Measurements from ENCODE around the gene IFITM1. TPM values are rescaled to one million over a fixed set of nuclear protein-coding genes. Genes with fewer than 3 reads are reported as not detected.
"Not testable (repeated sequence)": the region's sequence is repeated elsewhere in the genome, so short reads cannot be mapped to it uniquely, and the experiment has no call there.

The IFITM1 gene
- 100 to 1,000 TPM; 248 to 285 TPM for total RNA-seq

DNA sequence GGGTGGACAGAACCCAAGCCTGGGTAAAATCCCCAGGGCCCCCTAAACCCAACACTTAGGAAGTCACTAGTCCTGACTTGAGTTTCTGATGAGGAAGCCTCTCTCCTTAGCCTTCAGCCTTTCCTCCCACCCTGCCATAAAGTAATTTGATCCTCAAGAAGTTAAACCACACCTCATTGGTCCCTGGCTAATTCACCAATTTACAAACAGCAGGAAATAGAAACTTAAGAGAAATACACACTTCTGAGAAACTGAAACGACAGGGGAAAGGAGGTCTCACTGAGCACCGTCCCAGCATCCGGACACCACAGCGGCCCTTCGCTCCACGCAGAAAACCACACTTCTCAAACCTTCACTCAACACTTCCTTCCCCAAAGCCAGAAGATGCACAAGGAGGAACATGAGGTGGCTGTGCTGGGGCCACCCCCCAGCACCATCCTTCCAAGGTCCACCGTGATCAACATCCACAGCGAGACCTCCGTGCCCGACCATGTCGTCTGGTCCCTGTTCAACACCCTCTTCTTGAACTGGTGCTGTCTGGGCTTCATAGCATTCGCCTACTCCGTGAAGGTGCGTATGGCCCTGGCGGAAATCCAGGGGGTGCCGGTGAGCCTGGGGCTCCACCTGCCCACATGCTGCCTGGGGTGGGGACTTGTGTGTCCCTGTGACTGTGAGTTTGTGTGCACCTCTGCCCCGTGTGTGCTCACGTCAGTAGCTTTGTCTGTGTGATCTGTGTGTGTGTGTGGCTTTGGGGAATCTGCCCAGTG is at the start of gene IFITM1:
TSS of gene IFITM1 (plus strand) at position 254 of the 767 bp plus-strand sequence. CDS start at position 385, 131 bp downstream.
- H3K9me3 Mint-ChIP-seq (ENCODE audit: low read depth) = no peaks in the 10 kb centered on the region
- peaks cover 46% of the 10 kb centered on the region for H3K36me3 Mint-ChIP-seq (ENCODE audit: low read depth)
- peak within 1 kb of the TSS; percentile 95 for H3K4me3 Mint-ChIP-seq
- CTCF ChIA-PET = interaction anchor here (0.5 to 4.0 kb wide), 2 partner anchors 26 to 64 kb away, joined by 4 to 26 read pairs; no protein-coding TSS in a partner anchor
- ATAC-seq = peak; percentile 40
- no peaks in the 10 kb centered on the region for H3K27me3 Mint-ChIP-seq
- H3K4me1 Mint-ChIP-seq = peaks cover 29% of the 10 kb centered on the region
- intact Hi-C loops (cut with DNase I, micrococcal nuclease) = loop anchor here (1.0 to 5.0 kb wide), 7 partner anchors 13 to 483 kb away; partner anchors contain the start of genes BET1L (in 1 of the 2), PSMD13 (in 1 of the 2), RIC8A (in 1 of the 2) and RNH1 (in 1 of the 2)
- POLR2A ChIA-PET = no interaction called here
- peak; percentile 78 for DNase-seq
- peak within 1 kb of the TSS; percentile 99 for H3K27ac Mint-ChIP-seq

DNA sequence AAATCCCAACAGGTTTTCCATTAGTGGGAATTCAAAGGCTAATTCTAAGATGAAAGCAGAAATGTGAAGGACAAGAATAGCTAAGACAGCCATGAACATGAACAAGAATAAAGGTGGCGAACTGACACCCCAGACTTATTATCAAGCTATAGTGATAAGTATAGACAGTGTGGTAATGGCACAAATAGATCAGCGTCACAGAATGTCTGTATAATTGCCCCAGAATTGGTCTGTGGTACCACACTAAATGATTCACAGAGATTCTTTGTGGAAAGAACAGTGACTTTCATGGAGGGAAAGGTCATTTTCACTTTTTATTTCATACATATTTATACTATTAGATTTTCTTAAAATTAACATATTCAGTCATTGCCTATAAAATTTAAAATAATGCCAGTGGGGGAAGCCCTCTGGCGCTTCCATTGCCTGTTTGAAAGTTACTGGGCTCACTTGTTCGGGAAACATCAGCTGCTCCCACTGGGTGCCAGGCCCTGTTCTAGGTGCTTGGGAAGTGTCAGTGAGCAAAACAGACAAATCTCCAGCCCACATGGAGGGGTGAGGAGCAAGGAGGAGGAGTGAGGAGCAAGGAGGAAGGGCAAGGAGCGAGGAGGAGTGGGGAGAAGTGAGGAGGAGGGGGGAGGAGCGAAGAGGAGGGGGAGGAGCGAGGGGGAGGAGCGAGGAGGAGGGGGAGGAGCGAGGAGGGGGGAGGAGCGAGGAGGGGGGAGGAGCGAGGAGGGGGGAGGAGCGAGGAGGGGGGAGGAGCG is 47.0 kb upstream of the IFITM1 start:
- Mint-ChIP-seq H3K4me3 (peak overlapping the region; percentile 46), H3K9me3 (ENCODE audit: low read depth) (no peaks in the 10 kb centered on the region), H3K4me1 (peaks cover 43% of the 10 kb centered on the region), H3K36me3 (ENCODE audit: low read depth) (no peaks in the 10 kb centered on the region), H3K27ac (peak overlapping the region; percentile 72), H3K27me3 (no peaks in the 10 kb centered on the region)
- intact Hi-C loops (cut with DNase I, micrococcal nuclease) = loop anchor here (2.0 to 5.0 kb wide), 2 partner anchors 16 to 310 kb away; partner anchors contain the start of gene PHRF1 (in 1 of the 2)
- DNase-seq (no peak), ATAC-seq (peak; percentile 45)
- CTCF ChIA-PET = interaction anchor here (0.6 to 3.2 kb wide), 9 partner anchors 9 to 141 kb away, joined by 3 to 35 read pairs (median 5); partner anchors contain the start of gene IFITM2
- POLR2A ChIA-PET = interaction anchor here (0.7 to 1.1 kb wide), 4 partner anchors 14 to 252 kb away, joined by 3 to 5 read pairs (median 3); no protein-coding TSS in a partner anchor

- Mint-ChIP-seq H3K27ac (peak overlapping the region; percentile 99), H3K4me1 (peaks cover 43% of the 10 kb centered on the region), H3K27me3 (no peaks in the 10 kb centered on the region), H3K36me3 (ENCODE audit: low read depth) (no peaks in the 10 kb centered on the region), H3K9me3 (ENCODE audit: low read depth) (no peaks in the 10 kb centered on the region), H3K4me3 (peak overlapping the region; percentile 79)
- ATAC-seq (peak; percentile 37), DNase-seq (peak; percentile 82)
- intact Hi-C loops (cut with DNase I, micrococcal nuclease) = loop anchor here (2.0 to 5.0 kb wide), 2 partner anchors 17 to 310 kb away; partner anchors contain the start of gene PHRF1 (in 1 of the 2)
- POLR2A ChIA-PET = interaction anchor here (1.1 kb wide), 1 partner anchor 30 kb away, joined by 3 read pairs; no protein-coding TSS in a partner anchor
- CTCF ChIA-PET = interaction anchor here (1.3 to 3.2 kb wide), 5 partner anchors 9 to 130 kb away, joined by 4 to 35 read pairs (median 6); no protein-coding TSS in a partner anchor
These were observed 46.3 kb upstream of the IFITM1 start for GRCh38 chr11:267491-267994.

DNA sequence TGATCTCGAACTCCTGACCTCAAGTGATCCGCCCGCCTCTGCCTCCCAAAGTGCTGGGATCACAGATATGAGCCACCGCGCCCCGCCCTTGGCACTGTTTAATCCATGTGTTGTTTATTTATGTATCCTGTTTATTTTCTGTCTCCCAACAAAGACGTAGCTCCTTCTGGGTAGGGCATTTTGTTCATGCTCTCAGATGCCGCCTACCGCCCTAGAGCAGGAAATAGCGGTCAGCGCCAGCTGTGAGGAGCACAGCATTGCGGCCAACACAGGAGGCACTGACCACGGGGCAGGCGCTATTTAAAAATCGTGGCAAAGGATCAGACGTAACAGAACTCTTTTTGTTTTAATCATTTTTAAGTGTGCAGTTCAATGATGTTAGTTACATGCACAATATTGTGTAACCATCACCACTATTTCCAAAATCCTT is 45.1 kb upstream of the IFITM1 start:
- H3K36me3 Mint-ChIP-seq (ENCODE audit: low read depth); POLR2A ChIA-PET; H3K9me3 Mint-ChIP-seq (ENCODE audit: low read depth); H3K27me3 Mint-ChIP-seq: not testable (repeated sequence)
- peak overlapping the region; percentile 79 for H3K4me3 Mint-ChIP-seq
- intact Hi-C loops (cut with DNase I, micrococcal nuclease) = loop anchor here (1.0 to 5.0 kb wide), 13 partner anchors 12 to 529 kb away; partner anchors contain the start of genes PHRF1 (in 1 of the 2), PSMD13 (in 1 of the 2) and SIRT3 (in 1 of the 2)
- ATAC-seq (peak; percentile 20), DNase-seq (peak; percentile 71)
- CTCF ChIA-PET = interaction anchor here (0.6 to 2.2 kb wide), 2 partner anchors 16 to 31 kb away, joined by 3 to 6 read pairs; no protein-coding TSS in a partner anchor
- H3K4me1 Mint-ChIP-seq = peaks cover 43% of the 10 kb centered on the region
- peak overlapping the region; percentile 99 for H3K27ac Mint-ChIP-seq

GRCh38 chr11:269146-269890 is 44.5 kb upstream of the IFITM1 start:
- Mint-ChIP-seq H3K27ac (peak overlapping the region; percentile 99), H3K27me3 (no peaks in the 10 kb centered on the region), H3K4me1 (peaks cover 43% of the 10 kb centered on the region), H3K4me3 (peak overlapping the region; percentile 79), H3K9me3 (ENCODE audit: low read depth) (no peaks in the 10 kb centered on the region), H3K36me3 (ENCODE audit: low read depth) (no peaks in the 10 kb centered on the region)
- ChIA-PET CTCF (interaction anchor here (0.6 kb wide), 1 partner anchor 47 kb away, joined by 3 read pairs; no protein-coding TSS in a partner anchor), POLR2A (no interaction called here)
- intact Hi-C loops (cut with DNase I, micrococcal nuclease) = loop anchor here (1.0 to 5.0 kb wide), 13 partner anchors 11 to 528 kb away; partner anchors contain the start of genes PHRF1 (in 1 of the 2), PSMD13 (in 1 of the 2) and SIRT3 (in 1 of the 2)
- peak; percentile 72 for DNase-seq
- ATAC-seq = peak; percentile 71

GRCh38 chr11:270451-271318 is 43.2 kb upstream of the IFITM1 start:
- ChIA-PET CTCF (interaction anchor here (2.2 kb wide), 1 partner anchor 20 kb away, joined by 7 read pairs; no protein-coding TSS in a partner anchor), POLR2A (no interaction called here)
- Mint-ChIP-seq H3K36me3 (ENCODE audit: low read depth) (no peaks in the 10 kb centered on the region), H3K9me3 (ENCODE audit: low read depth) (no peaks in the 10 kb centered on the region), H3K27me3 (no peaks in the 10 kb centered on the region), H3K4me1 (peaks cover 39% of the 10 kb centered on the region), H3K4me3 (no peak overlapping the region), H3K27ac (peak overlapping the region; percentile 51)
- no peak for DNase-seq
- intact Hi-C loops (cut with DNase I, micrococcal nuclease) = no loop called here
- no peak for ATAC-seq

GRCh38 chr11:271319-271715 is 42.5 kb upstream of the IFITM1 start:
- intact Hi-C loops (cut with DNase I, micrococcal nuclease) = no loop called here
- H3K27ac Mint-ChIP-seq = no peak overlapping the region
- CTCF ChIA-PET = interaction anchor here (0.7 to 2.2 kb wide), 2 partner anchors 15 to 21 kb away, joined by 3 to 7 read pairs; no protein-coding TSS in a partner anchor

GRCh38 chr11:272195-272930 is 41.5 kb upstream of the IFITM1 start:
- ATAC-seq (no peak), DNase-seq (no peak)
- no peaks in the 10 kb centered on the region for H3K27me3 Mint-ChIP-seq
- H3K36me3 Mint-ChIP-seq (ENCODE audit: low read depth) = peaks cover 7% of the 10 kb centered on the region
- peaks cover 33% of the 10 kb centered on the region for H3K4me1 Mint-ChIP-seq
- CTCF ChIA-PET = interaction anchor here (0.7 to 2.2 kb wide), 2 partner anchors 14 to 22 kb away, joined by 3 to 7 read pairs; no protein-coding TSS in a partner anchor
- intact Hi-C loops (cut with DNase I, micrococcal nuclease) = no loop called here
- peaks cover 9% of the 10 kb centered on the region for H3K9me3 Mint-ChIP-seq (ENCODE audit: low read depth)
- peak overlapping the region; percentile 42 for H3K27ac Mint-ChIP-seq
- POLR2A ChIA-PET = no interaction called here
- H3K4me3 Mint-ChIP-seq = no peak overlapping the region

More at GRCh38 chr11:271319-271715, 42.5 kb upstream of the IFITM1 start:
- ATAC-seq = no peak
- POLR2A ChIA-PET = no interaction called here
- DNase-seq = no peak
- Mint-ChIP-seq H3K36me3 (ENCODE audit: low read depth) (peaks cover under 1% of the 10 kb centered on the region), H3K4me1 (peaks cover 39% of the 10 kb centered on the region), H3K4me3 (no peak overlapping the region), H3K9me3 (ENCODE audit: low read depth) (peaks cover 4% of the 10 kb centered on the region), H3K27me3 (no peaks in the 10 kb centered on the region)

GRCh38 chr11:272931-273198 is 41.0 kb upstream of the IFITM1 start:
- Mint-ChIP-seq H3K9me3 (ENCODE audit: low read depth) (peaks cover 10% of the 10 kb centered on the region), H3K4me3 (no peak overlapping the region), H3K27ac (no peak overlapping the region), H3K36me3 (ENCODE audit: low read depth) (peaks cover 7% of the 10 kb centered on the region), H3K4me1 (peaks cover 33% of the 10 kb centered on the region), H3K27me3 (no peaks in the 10 kb centered on the region)
- ATAC-seq (no peak), DNase-seq (no peak)
- intact Hi-C loops (cut with DNase I, micrococcal nuclease) = no loop called here
- ChIA-PET POLR2A (no interaction called here), CTCF (interaction anchor here (2.2 kb wide), 1 partner anchor 22 kb away, joined by 7 read pairs; no protein-coding TSS in a partner anchor)

All from activated CD4-positive, alpha-beta T cell treated with anti-CD3 and anti-CD28 coated beads for 36 hours (primary cell).